ENCODE data around the gene BCAT1.

GRCh38 chr12:24815114-24815423 lies 133.8 kb downstream of the BCAT1 start:
- TF ChIP-seq, protein P1, sequence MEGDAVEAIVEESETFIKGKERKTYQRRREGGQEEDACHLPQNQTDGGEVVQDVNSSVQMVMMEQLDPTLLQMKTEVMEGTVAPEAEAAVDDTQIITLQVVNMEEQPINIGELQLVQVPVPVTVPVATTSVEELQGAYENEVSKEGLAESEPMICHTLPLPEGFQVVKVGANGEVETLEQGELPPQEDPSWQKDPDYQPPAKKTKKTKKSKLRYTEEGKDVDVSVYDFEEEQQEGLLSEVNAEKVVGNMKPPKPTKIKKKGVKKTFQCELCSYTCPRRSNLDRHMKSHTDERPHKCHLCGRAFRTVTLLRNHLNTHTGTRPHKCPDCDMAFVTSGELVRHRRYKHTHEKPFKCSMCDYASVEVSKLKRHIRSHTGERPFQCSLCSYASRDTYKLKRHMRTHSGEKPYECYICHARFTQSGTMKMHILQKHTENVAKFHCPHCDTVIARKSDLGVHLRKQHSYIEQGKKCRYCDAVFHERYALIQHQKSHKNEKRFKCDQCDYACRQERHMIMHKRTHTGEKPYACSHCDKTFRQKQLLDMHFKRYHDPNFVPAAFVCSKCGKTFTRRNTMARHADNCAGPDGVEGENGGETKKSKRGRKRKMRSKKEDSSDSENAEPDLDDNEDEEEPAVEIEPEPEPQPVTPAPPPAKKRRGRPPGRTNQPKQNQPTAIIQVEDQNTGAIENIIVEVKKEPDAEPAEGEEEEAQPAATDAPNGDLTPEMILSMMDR (IDR thresholded peaks at IDR 0.05 in 2 of 3, conservative IDR thresholded peaks at IDR 0.05 in 1 of 3; ENCODE audit: borderline replicate concordance in 1 of 3, insufficient read depth in 1 of 3, low read depth in 2 of 3, low read length in 2 of 3): no peak
- TF ChIP-seq RAD21 (IDR thresholded peaks at IDR 0.05; ENCODE audit: low read depth) (no peak), POLR2AphosphoS5 (IDR thresholded peaks at IDR 0.05; ENCODE audit: low read depth, low read length) (no peak), POLR2A (IDR thresholded peaks at IDR 0.05; ENCODE audit: borderline replicate concordance, extremely low read depth, insufficient read depth, insufficient read length) (no peak), ZBTB33 (IDR thresholded peaks at IDR 0.05; ENCODE audit: extremely low read depth, insufficient replicate concordance, low read length) (no peak), EZH2phosphoT487 (IDR thresholded peaks at IDR 0.05; ENCODE audit: borderline replicate concordance) (no peak), YY1 (IDR thresholded peaks at IDR 0.05; ENCODE audit: extremely low read depth, insufficient replicate concordance, low read depth, low read length) (no peak), EZH2 (IDR thresholded peaks at IDR 0.05) (no peak), ZNF274 (IDR thresholded peaks at IDR 0.05; ENCODE audit: low read depth, low read length) (no peak), TCF7L2 (IDR thresholded peaks at IDR 0.05; ENCODE audit: borderline replicate concordance, extremely low read depth, insufficient read depth, insufficient read length) (no peak), ELF1 (IDR thresholded peaks at IDR 0.05; ENCODE audit: borderline replicate concordance, low read depth) (no peak), ZFX (IDR thresholded peaks at IDR 0.05) (no peak), FOSL1 (IDR thresholded peaks at IDR 0.05; ENCODE audit: low read depth) (no peak)

Measured in HCT116 (cell line).